Spleen (tissue), 7 donors: Measurements from ENCODE around the gene AURKAIP1.
"Not testable (repeated sequence)": the region's sequence is repeated elsewhere in the genome, so short reads cannot be mapped to it uniquely, and the experiment has no call there.

Experiments used
- POLR2A ChIP-seq, 3 donors: fragments of 450-650 bp; IDR thresholded peaks; one replicate each; pipeline ENCODE4 v1.5.1; 2017; ENCODE audit warnings: antibody characterized with exemption in 3 of 3, mild to moderate bottlenecking in 1 of 3
- POLR2AphosphoS5 ChIP-seq, 3 donors: sonication (generic); formaldehyde crosslinking; IDR thresholded peaks; one replicate each; pipeline ENCODE4 v1.5.1; 2017; ENCODE audit warnings: antibody characterized with exemption in 3 of 3
- TF ChIP-seq, protein P1 (sequence below), 11 experiments: fragments of 200-600 bp in 7 of 11; fragments of 450-650 bp in 4 of 11; sonication (generic) in 4 of 11; IDR thresholded peaks in 8 of 11; conservative IDR thresholded peaks in 3 of 11; 1 replicate in 7 of 11; 2 replicates in 4 of 11; pipeline versions ENCODE4 v1.4.0 to v1.8.0; 2016 to 2021; ENCODE audit warnings: antibody characterized with exemption in 11 of 11, inconsistent platforms in 4 of 11, mild to moderate bottlenecking in 1 of 11
- donor health status: DM: no; HTN: no; CAD: no; lungs with moderate emphysema.
- donor health status: DM: no; HTN: no; CAD: no.
- donor health status: DM: no; HTN: no; CAD: no.

DNA sequence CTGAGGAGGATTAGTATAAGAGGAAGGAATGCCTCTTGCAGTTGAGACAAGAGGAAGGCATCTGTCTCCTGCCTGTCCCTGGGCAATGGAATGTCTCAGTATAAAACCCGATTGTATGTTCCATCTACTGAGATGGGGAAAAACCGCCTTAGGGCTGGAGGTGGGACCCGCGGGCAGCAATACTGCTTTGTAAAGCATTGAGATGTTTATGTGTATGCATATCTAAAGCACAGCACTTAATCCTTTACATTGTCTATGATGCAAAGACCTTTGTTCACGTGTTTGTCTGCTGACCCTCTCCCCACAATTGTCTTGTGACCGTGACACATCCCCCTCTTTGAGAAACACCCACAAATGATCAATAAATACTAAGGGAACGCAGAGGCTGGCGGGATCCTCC lies 35.2 kb upstream of the AURKAIP1 start:
- TF ChIP-seq, protein P1, sequence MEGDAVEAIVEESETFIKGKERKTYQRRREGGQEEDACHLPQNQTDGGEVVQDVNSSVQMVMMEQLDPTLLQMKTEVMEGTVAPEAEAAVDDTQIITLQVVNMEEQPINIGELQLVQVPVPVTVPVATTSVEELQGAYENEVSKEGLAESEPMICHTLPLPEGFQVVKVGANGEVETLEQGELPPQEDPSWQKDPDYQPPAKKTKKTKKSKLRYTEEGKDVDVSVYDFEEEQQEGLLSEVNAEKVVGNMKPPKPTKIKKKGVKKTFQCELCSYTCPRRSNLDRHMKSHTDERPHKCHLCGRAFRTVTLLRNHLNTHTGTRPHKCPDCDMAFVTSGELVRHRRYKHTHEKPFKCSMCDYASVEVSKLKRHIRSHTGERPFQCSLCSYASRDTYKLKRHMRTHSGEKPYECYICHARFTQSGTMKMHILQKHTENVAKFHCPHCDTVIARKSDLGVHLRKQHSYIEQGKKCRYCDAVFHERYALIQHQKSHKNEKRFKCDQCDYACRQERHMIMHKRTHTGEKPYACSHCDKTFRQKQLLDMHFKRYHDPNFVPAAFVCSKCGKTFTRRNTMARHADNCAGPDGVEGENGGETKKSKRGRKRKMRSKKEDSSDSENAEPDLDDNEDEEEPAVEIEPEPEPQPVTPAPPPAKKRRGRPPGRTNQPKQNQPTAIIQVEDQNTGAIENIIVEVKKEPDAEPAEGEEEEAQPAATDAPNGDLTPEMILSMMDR (IDR thresholded peaks at IDR 0.05 in 8 of 11, conservative IDR thresholded peaks at IDR 0.05 in 3 of 11): not testable (repeated sequence)
- TF ChIP-seq POLR2AphosphoS5, POLR2A (IDR thresholded peaks at IDR 0.05): not testable (repeated sequence)
